Pancreas (tissue), 10 donors: ENCODE measurements around the gene NDUFAF8. TPM values are rescaled to one million over a fixed set of nuclear protein-coding genes. Genes with fewer than 3 reads are reported as not detected.
A peak's percentile ranks its signal among the peaks of the same experiment; 100 is the strongest.

Experiments
- ATAC-seq, 4 donors: fragments of 200-7000 bp; cut with Tn5 transposase; one replicate each; pipeline versions ENCODE4 v1.8.0 to v1.9.1; 2020; ENCODE audit warnings: mild to moderate bottlenecking in 4 of 4, moderate library complexity in 4 of 4
- DNase-seq, 6 donors: peaks; one replicate each; pipeline ENCODE4 v3.0.0-alpha.2; 2020
- FAIRE-seq: peaks from 2 replicates; lab custom pipeline; 2012; peaks lifted over from hg19 to GRCh38; lab: Jason Lieb, UNC
- H3K27ac ChIP-seq, 4 donors: fragments of 200-600 bp; sonication (generic); 1 replicate in 3 of 4; 2 replicates in 1 of 4; pipeline versions ENCODE4 v1.5.0 to v1.8.0; 2020
- H3K27me3 ChIP-seq, 4 donors: fragments of 200-600 bp; one replicate each; pipeline ENCODE4 v1.8.0; 2021
- H3K36me3 ChIP-seq, 3 donors: fragments of 200-600 bp; sonication (generic) in 1 of 3; one replicate each; pipeline versions ENCODE4 v1.5.0 to v1.8.0; 2020 to 2021
- H3K4me1 ChIP-seq, 3 donors: fragments of 200-600 bp; one replicate each; pipeline ENCODE4 v1.8.0; 2021
- H3K4me3 ChIP-seq, 4 donors: fragments of 200-600 bp; sonication (generic) in 2 of 4; one replicate each; pipeline versions ENCODE4 v1.5.0 to v1.8.0; 2020 to 2021
- H3K9me3 ChIP-seq, 4 donors: fragments of 200-600 bp; one replicate each; pipeline ENCODE4 v1.8.0; 2021
- CTCF ChIP-seq, 4 donors: fragments of 200-600 bp; sonication (generic) in 3 of 4; IDR thresholded peaks; one replicate each; pipeline versions ENCODE4 v1.5.0 to v1.8.0; 2021; ENCODE audit warnings: antibody characterized with exemption in 4 of 4
- WGBS, 2 donors: extraction: QIAGEN DNeasy Blood & Tissue Kit; methylation state at CpG; one replicate each; pipeline ENCODE4 v1.1.7; 2013; 5-methylcytosine and 5-hydroxymethylcytosine counted together
- intact Hi-C, 3 donors: fragments of 100-400 bp; cut with DNase I; formaldehyde crosslinking; loops; one replicate each; pipeline versions ENCODE4 v1.11.1 to v1.14.2; 2022
- polyA plus RNA-seq, 2 donors: library from polyadenylated mRNA; stranded (reverse); fragments of 200-250 nt; gene quantifications; one replicate each; pipeline ENCODE4 v1.2.3, GENCODE V29; 2013
- total RNA-seq, 6 donors: library from RNA; stranded (reverse); fragmentation: NEBNext Ultra II Directional in 4 of 6; extraction: Animal tissue kit (Norgen Biotek cat#: 25700) in 4 of 6; gene quantifications; one replicate each; pipeline versions ENCODE4 v1.2.1 to v1.2.4, GENCODE V29; 2021 to 2023
- donor health status: healthy with polysubstance abuse.
- donor health status: DM: no; HTN: no; CAD: no; lungs with moderate emphysema.
- donor health status: DM: no; HTN: no; CAD: no.
- donor health status: control.
- donor health status: control.
- donor health status: Bipolar disorder and iron deficiency.
- donor health status: DM: yes; HTN: yes; CAD: no.
- donor health status: DM: no; HTN: no; CAD: no.
- donor health status: DM: no; HTN: no; CAD: no.
- donor health status: DM: yes; HTN: yes; CAD: no.

Gene NDUFAF8
- total and polyA plus RNA-seq, 8 donors, result 17.5 to 34.1 (median 21.9) TPM

- TF ChIP-seq CTCF (IDR thresholded peaks at IDR 0.05), result no peak
- Histone ChIP-seq H3K36me3 (peaks cover 0 to 75% (median 53%) of the 10 kb centered on the region in 3 donors), H3K27ac (no peak overlapping the region), H3K27me3 (no peaks in the 10 kb centered on the region), H3K4me1 (no peaks in the 10 kb centered on the region), H3K9me3 (no peaks in the 10 kb centered on the region), H3K4me3 (no peak overlapping the region)
- WGBS, 2 donors, result 85 to 92% methylated on average over 18 of the region's 18 CpGs
- FAIRE-seq (no peak), ATAC-seq (peak in 1 of 4 donors; percentile 2), DNase-seq (peak in 2 of 6 donors; percentile 23 to 58)
- intact Hi-C loops, result no loop called here
Measured at GRCh38 chr17:81261096-81261495, 22.0 kb downstream of the NDUFAF8 start.

GRCh38 chr17:81261582-81262336 is 22.6 kb downstream of the NDUFAF8 start:
- Histone ChIP-seq H3K4me3 (no peak overlapping the region), H3K27me3 (no peaks in the 10 kb centered on the region), H3K27ac (no peak overlapping the region), H3K9me3 (no peaks in the 10 kb centered on the region), H3K36me3 (peaks cover 0 to 81% (median 53%) of the 10 kb centered on the region in 3 donors), H3K4me1 (no peaks in the 10 kb centered on the region)
- intact Hi-C loops, result no loop called here
- DNase-seq (peak in 1 of 6 donors; percentile 64), ATAC-seq (no peak), FAIRE-seq (no peak)
- no peak for TF ChIP-seq CTCF (IDR thresholded peaks at IDR 0.05)
- WGBS, 2 donors, result 91 to 93% methylated on average over 36 of the region's 36 CpGs

- Histone ChIP-seq H3K27ac (no peak overlapping the region), H3K9me3 (no peaks in the 10 kb centered on the region), H3K4me1 (no peaks in the 10 kb centered on the region), H3K27me3 (no peaks in the 10 kb centered on the region), H3K36me3 (peaks cover 0 to 82% (median 53%) of the 10 kb centered on the region in 3 donors), H3K4me3 (no peak overlapping the region)
- no peak for ATAC-seq
- TF ChIP-seq CTCF (IDR thresholded peaks at IDR 0.05), result no peak
- intact Hi-C loops, result no loop called here
- WGBS, 2 donors, result 89% methylated on average over 40 of the region's 40 CpGs
- peak in 1 of 6 donors; percentile 63 for DNase-seq
- no peak for FAIRE-seq
Measured at GRCh38 chr17:81263371-81264181, 24.5 kb downstream of the NDUFAF8 start.

GRCh38 chr17:81264640-81265039 is 25.5 kb downstream of the NDUFAF8 start:
- no peaks in the 10 kb centered on the region for H3K27me3 ChIP-seq
- intact Hi-C loops, result no loop called here
- TF ChIP-seq CTCF (IDR thresholded peaks at IDR 0.05), result no peak
- no peaks in the 10 kb centered on the region for H3K4me1 ChIP-seq
- H3K9me3 ChIP-seq, result no peaks in the 10 kb centered on the region
- peak in 1 of 6 donors; percentile 58 for DNase-seq
- H3K4me3 ChIP-seq, result no peak overlapping the region
- peaks cover 0 to 72% (median 45%) of the 10 kb centered on the region in 3 donors for H3K36me3 ChIP-seq
- ATAC-seq, result no peak
- FAIRE-seq, result no peak
- H3K27ac ChIP-seq, result no peak overlapping the region
- WGBS, 2 donors, result 93 to 94% methylated on average over 12 of the region's 12 CpGs
